G401.6 (cell line): ENCODE results near the gene GLOD4.
"Not testable (repeated sequence)": the region's sequence is repeated elsewhere in the genome, so short reads cannot be mapped to it uniquely, and the experiment has no call there.

Source experiments
- FAIRE-seq: peaks from 2 replicates; lab custom pipeline; 2012; peaks lifted over from hg19 to GRCh38; lab: Jason Lieb, UNC

GLOD4 gene, protein sequence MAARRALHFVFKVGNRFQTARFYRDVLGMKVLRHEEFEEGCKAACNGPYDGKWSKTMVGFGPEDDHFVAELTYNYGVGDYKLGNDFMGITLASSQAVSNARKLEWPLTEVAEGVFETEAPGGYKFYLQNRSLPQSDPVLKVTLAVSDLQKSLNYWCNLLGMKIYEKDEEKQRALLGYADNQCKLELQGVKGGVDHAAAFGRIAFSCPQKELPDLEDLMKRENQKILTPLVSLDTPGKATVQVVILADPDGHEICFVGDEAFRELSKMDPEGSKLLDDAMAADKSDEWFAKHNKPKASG

DNA sequence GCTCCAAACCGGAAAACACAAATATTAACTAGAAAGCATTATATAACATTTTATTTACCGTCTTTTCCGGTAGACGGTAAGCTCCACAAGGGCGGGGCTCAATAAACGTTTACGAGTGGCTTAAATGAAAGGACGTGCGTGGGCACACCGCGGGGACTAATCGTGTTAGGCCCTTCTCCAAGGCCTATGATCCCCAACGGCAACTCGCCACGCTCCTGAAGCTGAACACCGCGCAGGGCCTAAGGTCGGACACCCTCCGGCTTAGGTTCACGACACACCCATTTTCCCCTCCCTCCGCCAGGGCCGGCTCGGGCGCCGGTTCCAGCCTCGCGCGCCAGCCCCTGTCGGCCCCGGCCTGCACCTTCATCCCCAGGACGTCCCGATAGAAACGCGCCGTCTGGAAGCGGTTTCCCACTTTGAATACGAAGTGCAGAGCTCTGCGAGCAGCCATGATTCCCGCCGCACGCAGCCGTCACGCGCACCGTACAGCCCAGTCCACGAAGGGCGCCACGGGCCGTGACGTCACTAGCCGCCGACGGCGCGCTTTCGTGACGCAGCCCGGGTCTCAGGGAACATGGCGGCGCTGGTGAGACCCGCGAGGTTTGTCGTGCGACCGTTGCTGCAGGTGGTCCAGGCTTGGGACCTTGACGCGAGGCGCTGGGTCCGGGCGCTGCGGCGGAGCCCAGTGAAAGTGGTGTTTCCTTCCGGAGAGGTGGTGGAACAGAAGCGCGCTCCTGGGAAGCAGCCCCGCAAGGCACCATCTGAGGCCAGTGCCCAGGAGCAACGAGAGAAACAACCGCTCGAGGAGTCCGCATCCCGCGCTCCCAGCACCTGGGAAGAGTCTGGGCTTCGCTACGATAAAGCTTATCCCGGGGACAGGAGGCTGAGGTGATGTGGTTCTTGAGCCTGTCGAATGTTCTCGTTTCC, at the start of gene GLOD4, which contains the start of gene MRM3:
GLOD4 (minus strand) TSS at position 476 of the 927 bp plus-strand sequence; CDS start at position 451, 25 bp downstream.
MRM3 (plus strand) TSS at position 549 of the 927 bp plus-strand sequence; CDS start at position 575, 26 bp downstream.
- peak; percentile 31 for FAIRE-seq

DNA sequence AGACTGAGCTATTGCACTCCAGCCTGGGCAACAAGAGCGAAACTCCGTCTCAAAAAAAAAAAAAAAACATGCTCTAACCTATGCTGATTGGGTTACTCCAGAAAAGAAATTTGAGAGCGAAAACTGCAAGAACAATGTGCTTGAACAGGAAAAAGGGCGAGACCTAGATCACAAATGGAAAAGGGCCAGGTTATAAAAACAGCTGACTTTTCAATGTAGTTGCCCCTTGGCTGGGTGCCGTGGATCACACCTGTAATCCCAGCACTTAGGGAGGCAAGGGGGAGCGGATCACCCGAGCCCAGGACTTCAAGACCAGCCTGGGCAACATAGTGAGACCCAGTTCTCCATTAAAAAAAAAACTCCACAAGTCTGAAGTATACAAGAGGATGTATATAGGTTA, 48.9 kb upstream of the GLOD4 start:
- FAIRE-seq: no peak

DNA sequence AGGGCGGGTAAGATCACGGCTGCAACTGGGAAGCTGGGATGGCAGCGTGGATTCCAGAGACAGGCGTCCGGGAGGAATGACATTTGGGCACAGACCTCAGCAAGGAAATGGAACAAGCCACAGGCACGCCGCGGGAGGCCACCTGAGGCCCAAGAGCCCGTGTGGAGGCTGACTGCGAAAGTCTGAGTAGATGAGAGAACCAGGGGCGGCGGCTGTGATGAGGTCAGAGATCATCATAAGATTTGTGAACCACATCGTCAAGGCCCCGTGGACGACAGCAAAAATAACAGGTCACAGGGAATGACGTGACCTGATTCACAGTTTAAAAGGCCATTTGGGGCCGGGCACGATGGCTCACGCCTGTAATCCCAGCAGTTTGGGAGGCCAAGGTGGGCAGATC, 48.3 kb upstream of the GLOD4 start:
- no peak for FAIRE-seq

DNA sequence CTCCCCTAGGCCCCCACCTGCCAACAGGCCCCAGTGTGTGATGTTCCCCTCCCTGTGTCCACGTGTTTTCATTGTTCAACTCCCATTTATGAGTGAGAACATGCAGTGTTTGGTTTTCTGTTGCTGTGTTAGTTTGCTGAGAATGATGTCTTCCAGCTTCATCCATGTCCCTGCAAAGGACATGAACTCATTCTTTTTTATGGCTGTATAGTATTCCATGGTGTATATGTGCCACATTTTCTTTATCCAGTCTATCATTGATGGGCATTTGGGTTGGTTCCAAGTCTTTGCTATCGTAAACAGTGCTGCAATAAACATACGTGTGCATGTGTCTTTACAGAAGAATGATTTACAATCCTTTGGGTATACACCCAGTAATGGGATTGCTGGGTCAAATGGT, 47.5 kb upstream of the GLOD4 start:
- FAIRE-seq: not testable (repeated sequence)

DNA sequence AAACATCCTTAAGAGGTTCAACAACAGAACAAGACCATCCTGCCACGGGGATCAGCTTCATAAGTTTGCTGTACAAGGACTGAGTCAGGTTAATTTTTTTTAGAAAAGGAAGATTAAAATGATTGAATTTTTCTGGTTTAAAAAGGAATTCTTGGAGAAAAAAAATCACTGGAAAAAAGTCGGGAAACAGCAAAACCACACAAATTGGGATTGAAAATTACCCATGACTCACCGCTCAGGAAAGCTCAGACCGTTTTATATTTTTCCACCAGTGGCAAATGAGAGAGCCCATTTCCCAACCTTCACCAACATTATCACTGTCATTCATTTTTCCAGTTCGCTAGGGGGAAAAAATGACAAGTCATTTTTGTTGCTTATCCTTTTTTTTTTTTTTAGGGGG, 46.7 kb upstream of the GLOD4 start:
- FAIRE-seq: no peak

DNA sequence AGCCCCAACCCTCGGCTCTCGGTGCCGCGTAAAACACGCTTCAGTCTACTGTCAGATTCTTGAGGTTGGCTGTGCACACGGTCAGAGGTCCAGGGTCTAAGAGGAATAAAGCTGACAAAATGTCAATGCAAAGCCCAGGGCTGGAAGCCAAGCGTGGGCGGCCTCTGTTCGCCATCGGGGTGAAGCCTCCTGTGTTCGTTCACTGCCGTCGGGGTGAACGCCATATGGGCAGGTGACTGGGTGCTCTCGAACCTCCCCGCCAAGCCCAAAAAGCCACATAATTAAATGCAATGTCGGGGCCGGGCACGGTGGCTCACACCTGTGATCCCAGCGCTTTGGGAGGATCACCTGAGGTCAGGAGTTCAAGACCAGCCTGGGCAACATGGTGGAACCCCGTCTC, 44.7 kb upstream of the GLOD4 start:
- FAIRE-seq: no peak

DNA sequence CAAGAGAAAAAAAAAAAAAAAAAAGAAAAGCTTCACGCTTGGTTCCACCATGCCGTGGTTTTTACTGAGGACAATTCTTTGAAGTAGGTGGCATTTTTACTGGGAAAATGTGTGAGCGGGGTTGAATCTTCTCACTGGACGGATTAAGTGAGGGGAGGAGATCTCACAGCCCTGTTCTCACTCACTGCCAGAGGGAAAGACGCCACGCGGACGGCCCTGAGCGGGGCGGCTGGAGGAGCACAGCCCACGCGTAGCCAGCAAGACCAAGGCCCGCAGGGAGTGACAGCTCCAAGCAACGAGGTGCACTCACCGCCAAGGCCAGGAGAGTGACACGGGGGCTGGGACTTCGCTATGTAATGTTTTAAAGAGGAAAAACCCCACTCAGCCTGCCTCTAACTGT, 43.1 kb upstream of the GLOD4 start:
- FAIRE-seq: no peak

DNA sequence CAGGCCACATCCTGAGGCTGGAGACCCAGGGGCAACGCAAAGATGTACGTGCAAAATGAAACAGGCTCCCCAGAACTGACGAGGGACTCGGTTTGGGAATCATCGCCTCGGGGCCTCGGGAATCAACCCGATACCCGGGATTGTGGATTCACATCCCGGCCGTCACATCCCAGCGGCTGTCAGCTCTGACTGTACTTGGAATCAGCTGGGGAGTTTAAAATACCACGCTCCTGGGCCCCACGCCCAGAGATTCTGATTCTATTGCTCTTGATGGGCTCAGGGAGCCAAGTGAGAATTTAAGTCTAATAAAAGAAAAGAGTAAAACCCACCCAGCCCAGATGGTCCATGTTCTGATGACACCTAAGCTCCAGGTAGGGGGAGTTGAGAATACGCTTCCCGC, 42.3 kb upstream of the GLOD4 start:
- no peak for FAIRE-seq

DNA sequence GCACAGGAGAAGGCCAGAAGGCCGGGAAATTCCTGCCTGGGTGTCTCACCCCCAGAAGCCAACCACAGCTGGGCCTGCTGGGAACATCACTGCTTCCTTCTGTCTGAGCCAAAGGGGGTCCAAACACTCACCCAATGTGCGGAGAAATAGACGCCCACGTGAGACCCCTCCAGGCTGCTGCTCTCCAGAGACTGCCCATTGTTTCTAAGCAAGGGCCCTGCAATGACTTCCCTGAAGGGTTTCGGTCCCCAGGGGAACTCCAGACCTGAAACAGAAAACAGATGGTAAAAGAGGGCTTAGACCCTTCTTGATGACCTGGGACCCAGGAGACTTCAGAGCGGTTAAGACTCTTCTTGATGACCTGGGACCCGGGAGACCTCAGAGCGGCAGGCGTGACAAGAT, 41.4 kb upstream of the GLOD4 start:
- FAIRE-seq: no peak

DNA sequence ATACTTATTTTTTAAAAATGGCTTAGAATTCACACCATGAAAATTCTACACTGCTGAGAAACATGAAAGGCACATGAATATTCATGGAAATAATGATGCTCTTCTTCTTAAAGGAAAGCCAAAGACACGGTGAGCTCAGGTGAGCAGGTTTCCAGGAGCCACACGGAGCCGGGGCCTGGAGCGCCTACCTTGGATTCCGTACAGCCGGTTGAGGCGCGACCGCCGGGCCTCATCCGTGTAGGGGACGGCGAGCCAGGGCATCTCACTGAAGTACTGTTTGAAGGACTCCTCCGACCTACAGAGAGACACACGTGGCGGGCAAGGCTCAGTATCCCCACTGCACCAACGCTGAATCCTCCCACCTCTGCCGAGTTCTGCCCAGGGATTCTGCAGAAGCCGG, 37.2 kb upstream of the GLOD4 start:
- no peak for FAIRE-seq

DNA sequence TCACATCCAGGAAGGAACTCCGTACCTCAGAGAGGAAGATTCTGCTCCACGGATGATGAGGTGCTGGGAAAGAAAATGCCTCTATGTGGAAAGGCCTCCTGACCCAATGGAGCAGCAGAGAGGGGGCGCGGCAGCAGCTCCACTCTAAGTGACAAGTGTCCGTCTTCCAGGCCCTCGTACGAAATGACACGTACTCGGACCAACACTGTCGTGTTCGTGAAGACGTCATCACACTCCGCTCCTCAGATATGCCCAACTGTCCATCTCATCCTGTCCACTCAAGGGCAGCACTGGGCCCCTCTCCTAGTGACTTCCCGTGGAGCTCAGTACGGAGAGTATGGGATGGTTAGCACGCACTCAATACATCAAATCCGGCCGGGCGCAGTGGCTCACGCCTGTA, 32.3 kb upstream of the GLOD4 start:
- no peak for FAIRE-seq

DNA sequence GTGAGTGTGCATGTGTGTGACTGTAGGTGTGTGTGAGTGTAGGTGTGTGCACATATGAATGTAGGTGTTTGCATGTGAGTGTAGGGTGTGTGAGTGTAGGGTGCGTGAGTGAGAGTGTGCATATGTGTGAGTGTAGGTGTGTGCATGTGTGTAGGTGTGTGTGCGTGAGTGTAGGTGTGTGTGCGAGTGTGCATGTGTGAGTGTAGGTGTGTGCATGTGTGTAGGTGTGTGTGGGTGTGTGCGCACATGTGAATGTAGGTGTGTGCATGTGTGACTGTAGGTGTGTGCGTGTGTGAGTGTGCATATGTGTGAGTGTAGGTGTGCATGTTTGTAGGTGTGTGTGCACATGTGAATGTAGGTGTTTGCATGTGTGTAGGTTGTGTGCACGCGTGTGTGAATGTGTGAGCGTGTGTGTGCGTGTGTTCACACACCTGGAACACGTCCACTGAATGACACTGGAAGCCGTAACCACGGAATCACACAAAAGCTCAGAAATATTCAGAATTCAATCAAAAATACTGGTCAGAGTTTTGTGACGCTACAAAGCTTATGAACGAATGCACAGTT, 30.6 kb upstream of the GLOD4 start:
- no peak for FAIRE-seq

DNA sequence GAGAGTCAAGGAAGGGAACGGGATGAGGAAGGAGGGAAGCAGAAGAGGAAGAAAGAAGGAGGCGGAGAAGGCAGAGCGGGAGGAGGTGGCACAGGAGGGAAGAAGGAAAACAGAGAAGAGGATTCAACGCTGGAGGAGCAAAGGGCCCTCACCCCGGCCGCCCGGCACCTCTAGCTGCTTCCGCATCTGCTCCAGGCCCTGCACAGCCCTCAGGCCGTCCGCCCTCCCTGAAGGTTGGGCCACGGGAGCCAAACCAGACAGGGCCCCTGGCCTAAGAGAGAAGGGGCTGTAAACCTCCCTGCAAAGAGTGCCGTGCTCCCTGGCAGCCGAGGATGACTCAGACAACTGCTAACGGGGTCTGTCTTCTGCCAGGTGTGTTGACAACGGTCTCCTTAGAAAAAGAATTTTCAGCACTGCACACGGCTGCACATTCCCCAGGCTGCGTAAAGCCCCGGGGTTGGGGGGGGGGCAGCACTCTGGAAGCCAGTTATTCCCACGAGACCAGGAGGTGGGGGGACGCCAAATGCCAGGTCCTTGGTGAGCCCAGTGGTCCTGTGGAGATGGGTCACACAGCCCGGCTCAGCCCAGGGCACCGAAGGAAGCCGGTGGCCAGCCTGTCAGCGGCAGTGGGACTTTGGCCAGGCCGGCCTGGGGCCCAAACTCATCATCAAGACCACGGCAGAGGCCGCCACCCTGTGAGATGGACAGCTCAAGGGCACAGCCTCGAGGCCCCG, 29.1 kb upstream of the GLOD4 start:
- no peak for FAIRE-seq

DNA sequence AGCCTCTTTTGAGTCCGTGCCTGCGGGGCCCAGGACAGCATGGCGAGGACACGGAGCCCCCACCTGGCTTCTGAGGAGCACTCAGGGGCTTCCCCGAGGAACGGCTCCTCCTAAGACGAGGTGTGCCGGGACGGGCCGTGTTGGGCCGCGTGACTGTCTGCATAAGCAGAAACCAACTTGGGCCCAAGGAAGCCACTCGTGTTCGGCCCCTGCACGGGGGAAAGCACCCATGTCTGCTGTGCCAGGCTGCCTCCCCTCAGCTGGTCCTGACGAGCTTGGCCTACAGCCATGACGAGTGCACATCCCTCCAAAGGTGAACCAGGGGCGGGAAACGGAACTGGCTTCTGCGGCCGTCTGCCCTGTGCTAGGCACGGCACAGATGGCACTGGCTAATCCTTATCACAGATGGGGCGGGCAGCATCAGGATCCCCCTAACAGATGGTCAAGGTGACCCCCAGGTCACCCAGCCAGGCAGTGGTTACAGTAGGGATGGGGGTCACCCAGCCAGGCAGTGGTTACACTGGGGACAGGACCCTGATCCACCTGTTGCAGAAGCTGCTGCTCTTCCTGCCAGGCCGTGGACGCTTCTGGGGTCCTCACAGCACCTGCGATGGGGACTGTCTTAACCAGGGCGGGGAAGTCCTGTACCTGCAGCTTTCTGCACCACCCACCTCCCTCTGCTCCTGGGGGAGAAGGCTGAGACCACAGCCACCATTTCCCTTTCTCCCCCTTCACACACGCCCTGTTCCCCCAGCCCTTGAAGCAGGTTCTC, 25.6 kb upstream of the GLOD4 start:
- FAIRE-seq: no peak

DNA sequence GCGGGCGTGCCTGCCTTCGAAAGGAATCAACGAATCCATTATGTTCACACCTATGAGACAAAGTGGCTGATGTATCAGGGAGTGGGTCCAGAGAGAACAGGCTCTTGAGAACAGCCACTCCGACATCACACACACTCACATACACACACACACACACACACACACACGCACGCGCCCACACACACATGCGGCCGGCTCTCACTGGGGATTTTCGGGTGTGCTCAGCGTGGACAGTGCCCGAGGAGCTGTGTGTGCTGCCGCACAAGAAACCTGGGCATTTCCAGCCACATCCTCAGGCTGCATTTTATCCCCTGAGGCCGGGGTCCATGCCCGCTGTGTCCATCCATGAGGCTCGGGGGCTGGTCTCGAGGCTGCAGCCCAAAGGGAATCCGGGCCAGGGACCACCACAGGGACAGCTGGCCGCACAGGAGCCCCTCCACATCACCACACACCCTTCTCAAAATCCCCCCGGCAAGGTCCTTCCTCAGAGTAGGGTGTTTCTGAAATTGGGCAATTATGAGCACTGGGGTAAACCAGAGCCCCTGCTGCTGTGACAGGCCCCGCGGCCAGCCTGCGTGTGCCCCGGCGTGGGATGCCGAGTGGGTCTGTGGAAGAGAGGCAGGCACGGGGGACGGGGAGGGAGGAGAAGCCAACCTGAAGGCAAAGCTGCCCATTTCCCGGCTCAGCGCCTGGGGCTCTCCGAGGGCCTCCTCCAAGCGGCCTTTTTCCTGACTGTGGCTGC, 24.9 kb upstream of the GLOD4 start:
- no peak for FAIRE-seq

DNA sequence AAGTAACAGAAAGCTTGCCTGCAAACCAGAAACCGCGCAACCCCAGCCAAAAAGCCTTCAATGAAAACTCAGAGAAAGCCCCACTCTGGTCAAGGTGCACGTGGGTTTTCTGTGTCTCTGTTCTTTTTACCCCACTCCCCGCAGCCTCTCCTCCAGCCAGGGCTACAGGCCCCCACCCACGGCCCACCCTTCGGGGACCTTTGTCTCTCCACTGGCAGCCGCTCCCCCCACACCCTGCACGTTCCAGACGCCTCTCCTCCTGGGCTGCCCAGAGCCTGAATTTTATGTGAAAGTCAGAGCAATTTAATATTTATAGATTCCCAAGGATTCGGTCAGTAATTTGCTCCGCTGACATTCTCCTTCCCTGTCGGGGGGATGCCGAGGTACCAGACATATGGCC, 24.3 kb upstream of the GLOD4 start:
- no peak for FAIRE-seq

DNA sequence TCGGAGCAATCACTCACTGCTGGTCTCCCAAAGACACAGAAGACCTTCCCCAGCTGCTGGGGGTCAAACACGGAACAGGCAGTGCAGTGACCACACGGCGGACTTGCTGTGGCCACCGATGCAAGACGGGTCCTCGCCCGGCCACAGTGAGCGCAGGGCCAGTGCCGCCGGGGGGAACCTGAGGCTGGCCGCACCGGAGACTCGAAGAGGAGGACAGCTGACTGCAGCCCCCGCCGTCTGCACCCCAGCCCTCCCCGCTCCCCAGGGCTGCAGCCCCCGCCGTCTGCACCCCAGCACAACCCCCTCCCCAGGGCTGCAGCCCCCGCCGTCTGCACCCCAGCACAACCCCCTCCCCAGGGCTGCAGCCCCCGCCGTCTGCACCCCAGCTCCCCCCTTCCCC, 23.8 kb upstream of the GLOD4 start:
- FAIRE-seq: not testable (repeated sequence)

DNA sequence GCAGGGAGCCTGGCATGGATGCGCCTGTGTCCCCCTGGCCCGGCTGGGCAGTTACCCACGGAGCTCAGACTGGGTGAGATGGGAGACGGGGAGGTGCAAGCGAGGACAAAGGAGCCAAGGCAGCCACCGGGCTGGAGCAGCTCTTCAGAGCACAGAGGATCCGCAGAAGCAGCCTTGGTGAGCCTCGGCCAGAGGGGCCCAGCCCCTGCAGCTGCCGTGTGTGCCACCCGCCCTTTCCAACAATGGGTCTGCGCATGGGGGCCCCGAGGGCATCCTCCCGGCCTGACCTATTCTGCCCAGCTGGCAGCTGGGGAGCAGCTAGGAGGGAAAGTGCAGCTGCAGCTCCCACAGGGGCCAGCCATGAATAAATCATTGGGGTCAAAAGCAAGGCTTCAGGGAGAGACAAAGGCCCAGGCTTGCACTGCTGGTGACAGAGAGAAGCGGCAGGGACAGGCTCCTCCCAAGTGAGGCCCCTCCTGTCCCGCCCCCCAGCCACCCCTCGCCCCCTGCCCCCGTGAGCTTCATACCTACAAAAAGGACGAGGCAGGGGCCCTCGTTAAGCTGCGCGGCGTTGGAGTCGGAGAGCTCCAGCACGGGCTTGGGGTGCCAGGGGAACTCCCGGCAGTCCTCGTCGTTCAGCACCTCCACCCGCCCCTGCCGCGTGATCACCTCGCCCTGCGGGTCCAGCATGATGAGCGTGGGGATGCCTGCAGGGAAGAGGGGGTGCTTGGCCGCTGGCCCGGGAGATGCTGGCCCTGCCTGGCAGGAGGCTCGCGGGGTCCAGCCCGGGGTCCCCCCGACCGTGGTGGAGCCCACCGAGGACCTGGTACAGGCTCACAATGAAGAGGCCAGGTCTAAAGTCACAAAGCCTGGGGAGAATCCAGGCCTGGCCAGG, 22.7 kb upstream of the GLOD4 start:
- no peak for FAIRE-seq

DNA sequence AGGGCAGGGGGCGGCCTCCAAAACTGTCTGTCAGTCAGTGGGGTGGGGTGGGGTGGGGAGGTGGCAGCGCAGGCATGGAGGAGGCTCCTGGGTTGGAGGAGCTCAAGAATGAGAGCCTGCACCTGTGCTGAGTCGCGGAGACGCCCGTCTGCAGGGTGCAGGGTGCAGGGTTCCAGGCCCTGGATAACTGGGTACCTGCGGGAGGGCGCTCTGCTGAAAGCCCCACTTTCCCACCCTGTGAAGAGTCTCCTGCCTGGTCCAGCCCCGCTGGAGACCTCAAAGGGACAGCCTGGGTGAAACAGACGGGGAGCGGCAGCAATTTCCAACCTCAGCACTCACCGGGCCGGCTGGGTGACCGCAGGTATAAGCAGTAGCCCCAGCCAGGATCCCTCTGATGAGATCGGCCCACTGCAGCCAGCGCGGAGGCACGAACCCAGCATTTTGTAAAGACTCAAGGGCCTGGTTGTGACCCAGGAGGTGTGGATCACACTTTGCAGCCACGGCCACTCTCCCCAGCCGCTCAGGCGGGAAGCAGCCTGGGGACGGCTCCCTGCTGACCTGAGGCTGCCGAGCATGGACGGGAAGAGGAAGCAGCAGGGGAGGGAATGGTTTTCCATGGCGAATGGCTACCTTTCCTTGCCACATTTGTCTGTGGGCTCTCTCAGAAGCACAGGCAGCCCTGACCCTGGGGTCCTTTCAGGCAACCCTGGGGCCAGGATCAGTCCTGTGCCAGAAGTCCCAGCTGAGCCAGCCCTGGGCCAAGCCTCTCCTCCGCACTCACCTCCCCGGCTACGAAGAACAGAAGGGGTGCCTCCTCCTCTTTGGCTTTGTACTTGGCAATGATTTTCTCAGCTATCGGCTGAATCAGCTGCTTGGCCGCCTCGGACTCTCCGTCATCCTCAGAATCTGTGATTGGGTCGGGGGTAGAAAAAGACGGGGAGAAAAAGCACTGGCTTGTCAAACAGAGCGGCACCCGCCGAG, 21.1 kb upstream of the GLOD4 start:
- no peak for FAIRE-seq
